HepG2 (cell line): ENCODE data around the gene SCMH1. TPM values are rescaled to one million over a fixed set of nuclear protein-coding genes. Genes with fewer than 3 reads are reported as not detected.

Experiments
- ATAC-seq: fragments of 200-7000 bp; cut with Tn5 transposase; 3 replicates; pipeline ENCODE4 v1.9.1; 2020; ENCODE audit warnings: mild to moderate bottlenecking, moderate library complexity
- BruUV-seq: library from RNA; stranded (reverse); fragments of 400-500 nt; replicated peaks from 2 replicates; lab custom pipeline; 2021; lab: Mats Ljungman, UMichigan
- CTCF ChIA-PET: fragments of 300-600 bp; formaldehyde crosslinking; extraction: SDS; loops from one replicate; lab custom pipeline; 2021; ENCODE audit warnings: low total read pairs, inconsistent platforms, low intra/inter-chr PET ratio; lab: Yijun Ruan, JAX
- POLR2A ChIA-PET: fragments of 350-600 bp; sonication (Branson Sonifier 250); formaldehyde crosslinking; loops from one replicate; lab custom pipeline; 2020; ENCODE audit warnings: antibody characterized with exemption, inconsistent platforms; lab: Yijun Ruan, JAX
- DNase-seq: peaks from one replicate; pipeline ENCODE4 v3.0.0-alpha.2; 2015; ENCODE audit warnings: low spot score
- FAIRE-seq: peaks from 3 replicates; lab custom pipeline; 2011; peaks lifted over from hg19 to GRCh38; lab: Jason Lieb, UNC
- H2AFZ ChIP-seq: one replicate; pipeline ENCODE4 v1.6.1; 2011; ENCODE audit warnings: low read length, inconsistent platforms
- H3K27ac ChIP-seq: fragments of 300-600 bp; 3 replicates; pipeline ENCODE4 v1.8.0; 2011; ENCODE audit warnings: mixed run types, mild to moderate bottlenecking, mixed read lengths, low read length, inconsistent platforms; ENCODE audit not compliant: insufficient read depth; ENCODE audit errors: extremely low read length
- H3K27me3 ChIP-seq, 2 experiments: fragments of 200-600 bp in 1 of 2; 2 replicates in 1 of 2; 3 replicates in 1 of 2; pipeline versions ENCODE4 v1.6.0 to v1.8.0; 2011; ENCODE audit warnings: low read length in 2 of 2, mild to moderate bottlenecking in 2 of 2, moderate library complexity in 2 of 2, inconsistent platforms in 1 of 2; ENCODE audit not compliant: insufficient read depth in 2 of 2, control insufficient read depth in 1 of 2
- H3K36me3 ChIP-seq, 2 experiments: fragments of 200-600 bp in 1 of 2; replicated peaks in 1 of 2; 2 replicates in 1 of 2; 3 replicates in 1 of 2; pipeline versions ENCODE4 v1.5.1 to v1.8.0; 2011; ENCODE audit warnings: low read length in 2 of 2, inconsistent platforms in 1 of 2; ENCODE audit not compliant: insufficient read depth in 2 of 2, control insufficient read depth in 1 of 2
- H3K4me1 ChIP-seq: 2 replicates; pipeline ENCODE4 v1.5.1; 2012; ENCODE audit warnings: low read length, inconsistent platforms; ENCODE audit not compliant: insufficient read depth
- H3K4me2 ChIP-seq: 2 replicates; pipeline ENCODE4 v1.6.0; 2011; ENCODE audit warnings: low read depth, low read length, inconsistent platforms
- H3K4me3 ChIP-seq, 3 experiments: fragments of 200-600 bp in 1 of 3; sonication (generic), shearing (Covaris generic) in 1 of 3; replicated peaks in 1 of 3; 2 replicates each; pipeline ENCODE4 v1.5.1; 2011 to 2016; ENCODE audit warnings: low read length in 3 of 3, inconsistent platforms in 2 of 3, low read depth in 2 of 3, mild to moderate bottlenecking in 2 of 3, control low read depth in 1 of 3, mixed read lengths in 1 of 3; ENCODE audit not compliant: insufficient read depth in 1 of 3
- H3K79me2 ChIP-seq: one replicate; pipeline ENCODE4 v1.6.1; 2011; ENCODE audit warnings: low read length, inconsistent platforms; ENCODE audit not compliant: insufficient read depth
- H3K9ac ChIP-seq: 2 replicates; pipeline ENCODE4 v1.6.0; 2011; ENCODE audit warnings: mild to moderate bottlenecking, low read depth, low read length, inconsistent platforms; ENCODE audit not compliant: insufficient read depth
- H3K9me3 ChIP-seq: 2 replicates; pipeline ENCODE4 v1.5.1; 2012; ENCODE audit warnings: mild to moderate bottlenecking, low read length
- H4K20me1 ChIP-seq: 2 replicates; pipeline ENCODE4 v1.6.0; 2011; ENCODE audit warnings: inconsistent platforms, mild to moderate bottlenecking, low read length, moderate library complexity; ENCODE audit not compliant: insufficient read depth
- CBFB ChIP-seq: sonication (generic); formaldehyde crosslinking; IDR thresholded peaks from 2 replicates; pipeline ENCODE4 v1.4.0; 2020; ENCODE audit warnings: missing genetic modification reagents
- CCAR2 ChIP-seq: fragments of 200-400 bp; formaldehyde crosslinking; optimal IDR thresholded peaks from 2 replicates; pipeline ENCODE3; 2018; ENCODE audit warnings: low read depth, mild to moderate bottlenecking, low read length, moderate library complexity
- FOXC1 ChIP-seq: sonication (generic); formaldehyde crosslinking; IDR thresholded peaks from 2 replicates; pipeline ENCODE4 v1.8.0; 2022; ENCODE audit warnings: mild to moderate bottlenecking, missing genetic modification reagents, borderline replicate concordance
- HDAC6 ChIP-seq: fragments of 200-600 bp; sonication (generic); IDR thresholded peaks from 2 replicates; pipeline ENCODE4 v1.7.0; 2017; ENCODE audit warnings: mild to moderate bottlenecking, antibody characterized with exemption, low read length, low read depth
- HES4 ChIP-seq: sonication (generic); formaldehyde crosslinking; IDR thresholded peaks from 2 replicates; pipeline ENCODE4 v1.9.0; 2021; ENCODE audit warnings: mild to moderate bottlenecking, missing genetic modification reagents, borderline replicate concordance
- KMT2A ChIP-seq: sonication (generic); formaldehyde crosslinking; IDR thresholded peaks from 2 replicates; pipeline ENCODE4 v1.4.0; 2020; ENCODE audit warnings: missing genetic modification reagents
- POLR2A ChIP-seq, 2 experiments: IDR thresholded peaks; 2 replicates each; pipeline ENCODE4 v1.6.1; 2011; ENCODE audit warnings: low read depth in 2 of 2, low read length in 2 of 2, mild to moderate bottlenecking in 1 of 2, moderate library complexity in 1 of 2; ENCODE audit not compliant: insufficient read depth in 1 of 2
- REXO4 ChIP-seq: sonication (generic); formaldehyde crosslinking; IDR thresholded peaks from 2 replicates; pipeline ENCODE4 v1.8.0; 2022; ENCODE audit warnings: missing genetic modification reagents, mild to moderate bottlenecking, borderline replicate concordance
- SNAI1 ChIP-seq: sonication (generic); formaldehyde crosslinking; IDR thresholded peaks from 2 replicates; pipeline ENCODE4 v1.5.0; 2020; ENCODE audit warnings: mild to moderate bottlenecking, missing genetic modification reagents, borderline replicate concordance
- SRY ChIP-seq: sonication (generic); formaldehyde crosslinking; IDR thresholded peaks from 2 replicates; pipeline ENCODE4 v1.8.0; 2022; ENCODE audit warnings: mild to moderate bottlenecking, missing genetic modification reagents
- ZNF160 ChIP-seq: sonication (generic); formaldehyde crosslinking; IDR thresholded peaks from 2 replicates; pipeline ENCODE4 v1.8.0; 2022; ENCODE audit warnings: mild to moderate bottlenecking, inconsistent platforms, missing genetic modification reagents
- ZNF224 ChIP-seq: sonication (generic); formaldehyde crosslinking; IDR thresholded peaks from 2 replicates; pipeline ENCODE4 v1.5.0; 2020; ENCODE audit warnings: mild to moderate bottlenecking, missing genetic modification reagents
- ZNF430 ChIP-seq: sonication (generic); formaldehyde crosslinking; IDR thresholded peaks from 2 replicates; pipeline ENCODE4 v1.9.0; 2021; ENCODE audit warnings: mild to moderate bottlenecking, missing genetic modification reagents
- ZNF605 ChIP-seq: sonication (generic); formaldehyde crosslinking; IDR thresholded peaks from 2 replicates; pipeline ENCODE4 v1.8.0; 2022; ENCODE audit warnings: mild to moderate bottlenecking, missing genetic modification reagents
- ZNF746 ChIP-seq: sonication (generic); formaldehyde crosslinking; IDR thresholded peaks from 2 replicates; pipeline ENCODE4 v1.8.0; 2022; ENCODE audit warnings: mild to moderate bottlenecking, missing genetic modification reagents
- WGBS: methylation state at CpG from one replicate; pipeline ENCODE4 v1.1.6; 2017; ENCODE audit warnings: low lambda C conversion rate; 5-methylcytosine and 5-hydroxymethylcytosine counted together
- in situ Hi-C: cut with HindIII; loops from 2 replicates; pipeline ENCODE4 v1.10.0; 2017; ENCODE audit warnings: low pct_unique_long_range_greater_than_20kb; ENCODE audit not compliant: extremely low pct_ligation_motif_present
- intact Hi-C: fragments of 100-400 bp; cut with micrococcal nuclease; formaldehyde crosslinking; loops from one replicate; pipeline ENCODE4 v1.10.0; 2022; ENCODE audit not compliant: unreplicated experiment
- polyA plus RNA-seq, 8 experiments: library from polyadenylated mRNA; depleted of rRNA in 3 of 8; stranded (reverse) in 7 of 8; unstranded in 1 of 8; fragments of >200 nt; fragmentation: Illumina TruSeq in 4 of 8; extraction: Trizol in 4 of 8; gene quantifications; 2 replicates each; pipeline versions ENCODE4 v1.2.1 to v1.2.3, GENCODE V29; 2011 to 2016; ENCODE audit warnings: low read depth in 4 of 8, missing spikeins in 1 of 8, mixed read lengths in 1 of 8; ENCODE audit not compliant: insufficient read depth in 1 of 8
- total RNA-seq, 5 experiments: library from RNA; depleted of rRNA; stranded (reverse); fragments of >200 nt; fragmentation: Illumina TruSeq; extraction: Trizol; gene quantifications; 2 replicates each; pipeline ENCODE4 v1.2.3, GENCODE V29; 2016; ENCODE audit warnings: low read depth in 1 of 5
- TF ChIP-seq, protein P1 (sequence below): sonication (generic); formaldehyde crosslinking; IDR thresholded peaks from 2 replicates; pipeline ENCODE4 v1.4.0; 2020; ENCODE audit warnings: low read depth, missing genetic modification reagents
- TF ChIP-seq, protein P2 (sequence below): sonication (generic); formaldehyde crosslinking; conservative IDR thresholded peaks from 2 replicates; pipeline ENCODE4 v1.4.0; 2020; ENCODE audit warnings: missing genetic modification reagents
- TF ChIP-seq, protein P3 (sequence below): sonication (generic); formaldehyde crosslinking; IDR thresholded peaks from 2 replicates; pipeline ENCODE4 v1.8.0; 2022; ENCODE audit warnings: missing genetic modification reagents, low read depth, mild to moderate bottlenecking, borderline replicate concordance

Gene SCMH1
- total and polyA plus RNA-seq, 2 of the 13 experiments (the other 11 are each of a cell fraction or from before 2014, with no cell fraction given) = 41.8 to 52.6 TPM

DNA sequence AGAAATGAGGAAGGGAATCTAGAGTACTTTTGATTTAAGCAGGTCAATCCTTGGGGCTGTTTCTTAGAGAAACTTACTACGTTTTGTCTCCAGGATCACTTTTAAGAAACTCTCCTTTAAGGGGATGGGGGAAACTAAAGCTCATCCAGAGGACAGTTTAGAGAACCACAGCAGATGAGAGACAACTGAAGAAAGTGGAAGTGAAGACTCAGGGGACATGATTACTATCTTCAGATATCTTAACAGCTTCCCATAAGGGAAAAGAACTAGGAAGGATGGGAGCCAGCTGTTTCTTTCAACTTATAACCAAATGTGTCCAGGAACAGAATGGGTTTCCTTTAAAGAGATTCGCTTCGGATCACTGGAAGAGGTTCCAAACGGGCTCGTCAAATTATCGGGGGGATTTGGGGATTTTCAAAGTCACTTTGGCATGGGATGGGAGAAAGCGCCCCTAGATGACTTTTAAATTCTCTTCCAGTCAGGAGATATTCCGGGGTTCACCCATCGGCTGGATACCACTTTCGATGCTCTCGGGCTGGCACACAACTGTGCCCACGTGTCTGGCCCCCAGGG, 1.2 kb downstream of the SCMH1 start:
- CTCF ChIA-PET = no interaction called here
- BruUV-seq = TSS peak; percentile 51
- WGBS = 6% methylated on average over 7 of the region's 12 CpGs
- Histone ChIP-seq H3K4me2 (peak overlapping the region; percentile 77), H3K9me3 (no peaks in the 10 kb centered on the region), H3K9ac (peak overlapping the region; percentile 89), H3K79me2 (peaks cover 37% of the 10 kb centered on the region), H3K4me1 (peaks cover 80% of the 10 kb centered on the region), H2AFZ (no peak overlapping the region), H4K20me1 (peaks cover 23% of the 10 kb centered on the region), H3K27ac (peak overlapping the region; percentile 89), H3K27me3 (no peaks in the 10 kb centered on the region), H3K4me3 (peak overlapping the region; percentile 54 to 76 (median 73)), H3K36me3 (no peaks in the 10 kb centered on the region)
- FAIRE-seq (no peak), DNase-seq (no peak), ATAC-seq (no peak)
- in situ Hi-C loops (no loop called here), intact Hi-C loops (loop anchor here (2.0 to 10.0 kb wide), 3 partner anchors 86 to 210 kb away; no protein-coding TSS in a partner anchor)
- POLR2A ChIA-PET = interaction anchor here (1.0 to 2.5 kb wide), 3 partner anchors 89 to 178 kb away, joined by 3 to 16 read pairs (median 4); no protein-coding TSS in a partner anchor
- TF ChIP-seq CCAR2 = no peak
- TF ChIP-seq KMT2A (CRISPR knock-in tag) = no peak
- TF ChIP-seq HES4 (CRISPR knock-in tag) = peak; percentile 79; the same call in 1 of the 2 replicates
- TF ChIP-seq POLR2A (IDR thresholded peaks at IDR 0.05; ENCODE audit: insufficient read depth in 1 of 2, low read depth in 2 of 2, low read length in 2 of 2) = peak; percentile 28 to 46; a peak in 2 of 4 replicates
- TF ChIP-seq, protein P1, sequence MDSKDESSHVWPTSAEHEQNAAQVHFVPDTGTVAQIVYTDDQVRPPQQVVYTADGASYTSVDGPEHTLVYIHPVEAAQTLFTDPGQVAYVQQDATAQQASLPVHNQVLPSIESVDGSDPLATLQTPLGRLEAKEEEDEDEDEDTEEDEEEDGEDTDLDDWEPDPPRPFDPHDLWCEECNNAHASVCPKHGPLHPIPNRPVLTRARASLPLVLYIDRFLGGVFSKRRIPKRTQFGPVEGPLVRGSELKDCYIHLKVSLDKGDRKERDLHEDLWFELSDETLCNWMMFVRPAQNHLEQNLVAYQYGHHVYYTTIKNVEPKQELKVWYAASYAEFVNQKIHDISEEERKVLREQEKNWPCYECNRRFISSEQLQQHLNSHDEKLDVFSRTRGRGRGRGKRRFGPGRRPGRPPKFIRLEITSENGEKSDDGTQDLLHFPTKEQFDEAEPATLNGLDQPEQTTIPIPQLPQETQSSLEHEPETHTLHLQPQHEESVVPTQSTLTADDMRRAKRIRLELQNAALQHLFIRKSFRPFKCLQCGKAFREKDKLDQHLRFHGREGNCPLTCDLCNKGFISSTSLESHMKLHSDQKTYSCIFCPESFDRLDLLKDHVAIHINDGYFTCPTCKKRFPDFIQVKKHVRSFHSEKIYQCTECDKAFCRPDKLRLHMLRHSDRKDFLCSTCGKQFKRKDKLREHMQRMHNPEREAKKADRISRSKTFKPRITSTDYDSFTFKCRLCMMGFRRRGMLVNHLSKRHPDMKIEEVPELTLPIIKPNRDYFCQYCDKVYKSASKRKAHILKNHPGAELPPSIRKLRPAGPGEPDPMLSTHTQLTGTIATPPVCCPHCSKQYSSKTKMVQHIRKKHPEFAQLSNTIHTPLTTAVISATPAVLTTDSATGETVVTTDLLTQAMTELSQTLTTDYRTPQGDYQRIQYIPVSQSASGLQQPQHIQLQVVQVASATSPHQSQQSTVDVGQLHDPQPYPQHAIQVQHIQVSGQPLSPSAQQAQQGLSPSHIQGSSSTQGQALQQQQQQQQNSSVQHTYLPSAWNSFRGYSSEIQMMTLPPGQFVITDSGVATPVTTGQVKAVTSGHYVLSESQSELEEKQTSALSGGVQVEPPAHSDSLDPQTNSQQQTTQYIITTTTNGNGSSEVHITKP = 0 out of 2 replicates have a peak, but pooled peaks have one; percentile 14
- 0 out of 2 replicates have a peak, but pooled peaks have one; percentile 39 for TF ChIP-seq ZNF746 (CRISPR knock-in tag)
- TF ChIP-seq ZNF224 (CRISPR knock-in tag) = 0 out of 2 replicates have a peak, but pooled peaks have one; percentile 25
- no peak for TF ChIP-seq HDAC6
- TF ChIP-seq ZNF605 (CRISPR knock-in tag) = 0 out of 2 replicates have a peak, but pooled peaks have one; percentile 41
- TF ChIP-seq, protein P2, sequence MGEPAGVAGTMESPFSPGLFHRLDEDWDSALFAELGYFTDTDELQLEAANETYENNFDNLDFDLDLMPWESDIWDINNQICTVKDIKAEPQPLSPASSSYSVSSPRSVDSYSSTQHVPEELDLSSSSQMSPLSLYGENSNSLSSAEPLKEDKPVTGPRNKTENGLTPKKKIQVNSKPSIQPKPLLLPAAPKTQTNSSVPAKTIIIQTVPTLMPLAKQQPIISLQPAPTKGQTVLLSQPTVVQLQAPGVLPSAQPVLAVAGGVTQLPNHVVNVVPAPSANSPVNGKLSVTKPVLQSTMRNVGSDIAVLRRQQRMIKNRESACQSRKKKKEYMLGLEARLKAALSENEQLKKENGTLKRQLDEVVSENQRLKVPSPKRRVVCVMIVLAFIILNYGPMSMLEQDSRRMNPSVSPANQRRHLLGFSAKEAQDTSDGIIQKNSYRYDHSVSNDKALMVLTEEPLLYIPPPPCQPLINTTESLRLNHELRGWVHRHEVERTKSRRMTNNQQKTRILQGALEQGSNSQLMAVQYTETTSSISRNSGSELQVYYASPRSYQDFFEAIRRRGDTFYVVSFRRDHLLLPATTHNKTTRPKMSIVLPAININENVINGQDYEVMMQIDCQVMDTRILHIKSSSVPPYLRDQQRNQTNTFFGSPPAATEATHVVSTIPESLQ = no peak
- TF ChIP-seq, protein P3, sequence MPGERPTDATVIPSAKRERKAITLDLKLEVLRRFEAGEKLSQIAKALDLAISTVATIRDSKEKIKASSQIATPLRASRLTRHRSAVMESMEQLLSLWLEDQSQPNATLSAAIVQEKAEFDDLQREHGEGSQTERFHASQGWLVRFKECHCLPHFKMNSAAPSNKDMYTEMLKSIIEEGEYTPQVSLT (CRISPR knock-in tag) = no peak
- TF ChIP-seq SNAI1 (CRISPR knock-in tag) = 0 out of 2 replicates have a peak, but pooled peaks have one; percentile 38
- no peak for TF ChIP-seq REXO4
- 0 out of 2 replicates have a peak, but pooled peaks have one; percentile 35 for TF ChIP-seq CBFB
- TF ChIP-seq ZNF160 (CRISPR knock-in tag) = 0 out of 2 replicates have a peak, but pooled peaks have one; percentile 18
- TF ChIP-seq SRY (CRISPR knock-in tag) = 0 out of 2 replicates have a peak, but pooled peaks have one; percentile 32
- 0 out of 2 replicates have a peak, but pooled peaks have one; percentile 30 for TF ChIP-seq ZNF430 (CRISPR knock-in tag)
- peak; percentile 56; the same call in 1 of the 2 replicates for TF ChIP-seq FOXC1 (CRISPR knock-in tag)
